Endometrium (tissue), 2 donors: ENCODE data around the gene BSDC1.
"Not testable (repeated sequence)": the region's sequence is repeated elsewhere in the genome, so short reads cannot be mapped to it uniquely, and the experiment has no call there.

Experiments
- FAIRE-seq: peaks from 2 replicates; lab custom pipeline; 2012; peaks lifted over from hg19 to GRCh38; lab: Jason Lieb, UNC
- donor health status: control.
- donor health status: control.

Gene BSDC1

GRCh38 chr1:32356478-32356877 is 37.8 kb downstream of the BSDC1 start:
- FAIRE-seq, result no peak

- not testable (repeated sequence) for FAIRE-seq
Measured at GRCh38 chr1:32355778-32356177, 38.5 kb downstream of the BSDC1 start.

GRCh38 chr1:32353886-32354570 is 40.2 kb downstream of the BSDC1 start:
- FAIRE-seq, result peak; percentile 92

- no peak for FAIRE-seq
Measured at GRCh38 chr1:32353431-32353830, 40.8 kb downstream of the BSDC1 start.

GRCh38 chr1:32352831-32353383 is 41.3 kb downstream of the BSDC1 start:
- no peak for FAIRE-seq

- no peak for FAIRE-seq
Measured at GRCh38 chr1:32352239-32352745, 41.9 kb downstream of the BSDC1 start.

GRCh38 chr1:32351399-32352238 is 42.6 kb downstream of the BSDC1 start:
- no peak for FAIRE-seq

GRCh38 chr1:32350785-32351398 is 43.3 kb downstream of the BSDC1 start:
- no peak for FAIRE-seq

- FAIRE-seq, result no peak
Measured at GRCh38 chr1:32349211-32349708, 45.0 kb downstream of the BSDC1 start.

- FAIRE-seq, result no peak
Measured at GRCh38 chr1:32346532-32347157, 47.6 kb downstream of the BSDC1 start.

- no peak for FAIRE-seq
Measured at GRCh38 chr1:32345289-32345827, 48.9 kb downstream of the BSDC1 start.

GRCh38 chr1:32342704-32343103 is 51.5 kb downstream of the BSDC1 start:
- FAIRE-seq, result no peak

- no peak for FAIRE-seq
Measured at GRCh38 chr1:32341971-32342370, 52.3 kb downstream of the BSDC1 start.

GRCh38 chr1:32341186-32341757 is 53.0 kb downstream of the BSDC1 start:
- FAIRE-seq, result no peak

- no peak for FAIRE-seq
Measured at GRCh38 chr1:32339363-32339978, 54.8 kb downstream of the BSDC1 start.

GRCh38 chr1:32338637-32339145 is 55.5 kb downstream of the BSDC1 start:
- no peak for FAIRE-seq

- no peak for FAIRE-seq
Measured at GRCh38 chr1:32337855-32338636, 56.2 kb downstream of the BSDC1 start.

- no peak for FAIRE-seq
Measured at GRCh38 chr1:32336963-32337675, 57.1 kb downstream of the BSDC1 start.

GRCh38 chr1:32336591-32336932 is 57.7 kb downstream of the BSDC1 start:
- no peak for FAIRE-seq
